ENCODE results near the gene CDKN2B-AS1.

DNA sequence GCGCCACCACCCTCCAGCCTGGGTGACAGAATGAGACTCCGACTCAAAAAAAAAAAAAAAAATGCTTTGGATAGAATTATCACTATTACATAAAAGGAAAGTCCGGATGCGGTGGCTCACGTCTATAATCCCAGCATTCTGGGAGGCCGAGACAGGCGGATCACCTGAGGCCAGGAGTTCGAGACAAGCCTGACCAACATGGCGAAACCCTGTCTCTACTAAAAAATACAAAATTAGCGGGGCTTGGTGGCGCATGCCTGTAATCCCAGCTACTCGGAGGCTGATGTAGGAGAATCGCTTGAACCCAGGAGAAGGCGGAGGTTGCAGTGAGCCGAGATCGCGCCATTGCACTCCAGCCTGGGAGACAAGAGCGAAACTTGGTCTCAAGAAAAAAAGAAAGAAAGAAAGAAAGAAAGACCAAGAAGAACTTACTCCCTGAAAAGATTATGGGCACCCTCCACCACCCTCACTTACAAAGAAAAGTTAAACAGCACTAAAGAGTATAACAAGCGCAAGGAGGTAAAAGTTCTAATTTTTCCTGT lies 18.2 kb upstream of the CDKN2B-AS1 start:
- TF ChIP-seq POLR2A (IDR thresholded peaks at IDR 0.05), result no peak
- TF ChIP-seq, protein P1, sequence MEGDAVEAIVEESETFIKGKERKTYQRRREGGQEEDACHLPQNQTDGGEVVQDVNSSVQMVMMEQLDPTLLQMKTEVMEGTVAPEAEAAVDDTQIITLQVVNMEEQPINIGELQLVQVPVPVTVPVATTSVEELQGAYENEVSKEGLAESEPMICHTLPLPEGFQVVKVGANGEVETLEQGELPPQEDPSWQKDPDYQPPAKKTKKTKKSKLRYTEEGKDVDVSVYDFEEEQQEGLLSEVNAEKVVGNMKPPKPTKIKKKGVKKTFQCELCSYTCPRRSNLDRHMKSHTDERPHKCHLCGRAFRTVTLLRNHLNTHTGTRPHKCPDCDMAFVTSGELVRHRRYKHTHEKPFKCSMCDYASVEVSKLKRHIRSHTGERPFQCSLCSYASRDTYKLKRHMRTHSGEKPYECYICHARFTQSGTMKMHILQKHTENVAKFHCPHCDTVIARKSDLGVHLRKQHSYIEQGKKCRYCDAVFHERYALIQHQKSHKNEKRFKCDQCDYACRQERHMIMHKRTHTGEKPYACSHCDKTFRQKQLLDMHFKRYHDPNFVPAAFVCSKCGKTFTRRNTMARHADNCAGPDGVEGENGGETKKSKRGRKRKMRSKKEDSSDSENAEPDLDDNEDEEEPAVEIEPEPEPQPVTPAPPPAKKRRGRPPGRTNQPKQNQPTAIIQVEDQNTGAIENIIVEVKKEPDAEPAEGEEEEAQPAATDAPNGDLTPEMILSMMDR (IDR thresholded peaks at IDR 0.05), result no peak
